NCI-H146 treated with DMSO at 0.1 percent for 48 hours (cell line): ENCODE results near the gene ZBTB16.

Experiments
- DNase-seq: peaks from one replicate; lab custom pipeline; 2025; ENCODE audit not compliant: unreplicated experiment; lab: John Stamatoyannopoulos, UW

ZBTB16 gene

GRCh38 chr11:114256176-114256966, 196.9 kb downstream of the ZBTB16 start:
- DNase-seq = no peak

- no peak for DNase-seq
These were observed 197.4 kb downstream of the ZBTB16 start for GRCh38 chr11:114256967-114257286.

- DNase-seq = no peak
These were observed 198.4 kb downstream of the ZBTB16 start for GRCh38 chr11:114257621-114258558.

- no peak for DNase-seq
These were observed 199.2 kb downstream of the ZBTB16 start for GRCh38 chr11:114258696-114259095.

GRCh38 chr11:114259124-114259526, 199.6 kb downstream of the ZBTB16 start:
- peak; percentile 10 for DNase-seq

GRCh38 chr11:114259551-114259983, 200.1 kb downstream of the ZBTB16 start:
- peak; percentile 86 for DNase-seq

GRCh38 chr11:114260077-114260476, 200.6 kb downstream of the ZBTB16 start:
- no peak for DNase-seq

- no peak for DNase-seq
These were observed 201.0 kb downstream of the ZBTB16 start for GRCh38 chr11:114260483-114260882.

GRCh38 chr11:114261791-114262190, 202.3 kb downstream of the ZBTB16 start:
- DNase-seq = no peak

GRCh38 chr11:114262681-114263512, 203.4 kb downstream of the ZBTB16 start:
- DNase-seq = peak; percentile 39

- DNase-seq = no peak
These were observed 204.1 kb downstream of the ZBTB16 start for GRCh38 chr11:114263513-114264170.

GRCh38 chr11:114264381-114264780, 204.9 kb downstream of the ZBTB16 start:
- no peak for DNase-seq

GRCh38 chr11:114265122-114265878, 205.8 kb downstream of the ZBTB16 start:
- DNase-seq = no peak

GRCh38 chr11:114269498-114269897, 210.0 kb downstream of the ZBTB16 start:
- DNase-seq = no peak

- DNase-seq = no peak
These were observed 211.2 kb downstream of the ZBTB16 start for GRCh38 chr11:114270531-114271270.

- DNase-seq = no peak
These were observed 211.8 kb downstream of the ZBTB16 start for GRCh38 chr11:114271316-114271715.

- DNase-seq = no peak
These were observed 212.8 kb downstream of the ZBTB16 start for GRCh38 chr11:114272311-114272710.

GRCh38 chr11:114273071-114273470, 213.6 kb downstream of the ZBTB16 start:
- DNase-seq = no peak
